ENCODE data around the gene SLC19A3.
"Not testable (repeated sequence)": the region's sequence is repeated elsewhere in the genome, so short reads cannot be mapped to it uniquely, and the experiment has no call there.

The SLC19A3 gene

GRCh38 chr2:227717687-227718567, at the start of gene SLC19A3:
SLC19A3 (minus strand) TSS chr2:227718028; CDS start chr2:227702318, 15,710 bp downstream.
- DNase-seq: no peak

- DNase-seq: no peak
Observed at GRCh38 chr2:227766373-227766883, 48.6 kb upstream of the SLC19A3 start.

- no peak for DNase-seq
Observed at GRCh38 chr2:227765788-227766372, 48.1 kb upstream of the SLC19A3 start.

GRCh38 chr2:227761740-227762476, 44.1 kb upstream of the SLC19A3 start:
- DNase-seq: no peak

- no peak for DNase-seq
Observed at GRCh38 chr2:227759411-227760118, 41.7 kb upstream of the SLC19A3 start.

- DNase-seq: not testable (repeated sequence)
Observed at GRCh38 chr2:227756261-227756660, 38.4 kb upstream of the SLC19A3 start.

GRCh38 chr2:227748079-227748478, 30.3 kb upstream of the SLC19A3 start:
- no peak for DNase-seq

GRCh38 chr2:227745594-227745993, 27.8 kb upstream of the SLC19A3 start, which contains the start of gene SCYGR8:
SCYGR8 (plus strand) TSS chr2:227745894; CDS start chr2:227745894, 0 bp downstream.
- DNase-seq: no peak

GRCh38 chr2:227740705-227741104, 22.9 kb upstream of the SLC19A3 start:
- DNase-seq: not testable (repeated sequence)

- no peak for DNase-seq
Observed at GRCh38 chr2:227739351-227739750, 21.5 kb upstream of the SLC19A3 start.

GRCh38 chr2:227728035-227728434, 10.2 kb upstream of the SLC19A3 start, which contains the start of gene SCYGR7:
SCYGR7 (plus strand) TSS chr2:227728335; CDS start chr2:227728335, 0 bp downstream.
- DNase-seq: no peak

- DNase-seq: no peak
Observed at GRCh38 chr2:227724394-227725039, 6.7 kb upstream of the SLC19A3 start, which contains the start of gene SCYGR6. SCYGR6 (minus strand) TSS chr2:227724757; CDS start chr2:227724757, 0 bp downstream.

GRCh38 chr2:227722821-227723220, 5.0 kb upstream of the SLC19A3 start:
- DNase-seq: not testable (repeated sequence)

- DNase-seq: no peak
Observed at GRCh38 chr2:227720680-227721079, 2.9 kb upstream of the SLC19A3 start.

- no peak for DNase-seq
Observed at GRCh38 chr2:227719641-227720040, 1.8 kb upstream of the SLC19A3 start.

GRCh38 chr2:227716501-227716900, 1.3 kb downstream of the SLC19A3 start:
- no peak for DNase-seq

GRCh38 chr2:227713291-227713690, 4.5 kb downstream of the SLC19A3 start:
- DNase-seq: no peak

GRCh38 chr2:227710986-227711385, 6.8 kb downstream of the SLC19A3 start:
- DNase-seq: no peak

- DNase-seq: no peak
Observed at GRCh38 chr2:227707390-227707789, 10.4 kb downstream of the SLC19A3 start.

- no peak for DNase-seq
Observed at GRCh38 chr2:227706859-227707258, 11.0 kb downstream of the SLC19A3 start.

GRCh38 chr2:227703961-227704360, 13.9 kb downstream of the SLC19A3 start:
- DNase-seq: no peak

- DNase-seq: no peak
Observed at GRCh38 chr2:227703280-227703732, 14.5 kb downstream of the SLC19A3 start.
